H1 (cell line): ENCODE measurements around the gene SPRYD3. TPM values are rescaled to one million over a fixed set of nuclear protein-coding genes. Genes with fewer than 3 reads are reported as not detected.

Experiments used
- ATF2 ChIP-seq: IDR thresholded peaks from 2 replicates; pipeline ENCODE4 v1.6.1; 2012; ENCODE audit warnings: low read length, inconsistent platforms
- BRCA1 ChIP-seq: IDR thresholded peaks from 2 replicates; pipeline ENCODE4 v1.6.1; 2012; ENCODE audit warnings: low read depth, low read length, improper control_type of control experiment
- CEBPB ChIP-seq: IDR thresholded peaks from 2 replicates; pipeline ENCODE4 v1.6.1; 2012; ENCODE audit warnings: low read depth, low read length
- CHD7 ChIP-seq: fragments of 300-600 bp; sonication (generic); IDR thresholded peaks from 2 replicates; pipeline ENCODE4 v1.7.1; 2012; ENCODE audit warnings: low read length, moderate library complexity, mild to moderate bottlenecking, inconsistent platforms; ENCODE audit not compliant: insufficient replicate concordance
- GTF2F1 ChIP-seq: IDR thresholded peaks from 2 replicates; pipeline ENCODE4 v1.6.1; 2012; ENCODE audit warnings: low read depth, low read length, improper control_type of control experiment, borderline replicate concordance
- SAP30 ChIP-seq: fragments of 300-600 bp; sonication (generic); IDR thresholded peaks from 2 replicates; pipeline ENCODE4 v1.7.1; 2012; ENCODE audit warnings: low read length, moderate library complexity, mild to moderate bottlenecking, inconsistent platforms; ENCODE audit not compliant: insufficient read depth, insufficient replicate concordance
- SRF ChIP-seq: IDR thresholded peaks from 2 replicates; pipeline ENCODE4 v1.6.1; 2011; ENCODE audit warnings: mild to moderate bottlenecking, low read depth, low read length, moderate library complexity
- TAF7 ChIP-seq: optimal IDR thresholded peaks from 2 replicates; pipeline ENCODE3; 2011; ENCODE audit warnings: low read depth, mild to moderate bottlenecking, inconsistent platforms, low read length, moderate library complexity, borderline replicate concordance
- polyA plus RNA-seq, 7 experiments: library from polyadenylated mRNA; depleted of rRNA in 3 of 7; stranded (reverse) in 5 of 7; unstranded in 2 of 7; fragments of >200 nt in 5 of 7; fragments of 200-250 nt in 2 of 7; gene quantifications; 1 replicate in 5 of 7; 2 replicates in 1 of 7; 4 replicates in 1 of 7; pipeline versions ENCODE4 v1.2.1 to v1.2.3, GENCODE V29; 2011 to 2013; ENCODE audit warnings: missing spikeins in 2 of 7, mixed read lengths in 2 of 7
- total RNA-seq: library from RNA; stranded (reverse); fragmentation: NEBNext Ultra II Directional; extraction: Animal tissue kit (Norgen Biotek cat#: 25700); gene quantifications from 2 replicates; pipeline ENCODE4 v1.2.1, GENCODE V29; 2021

Gene SPRYD3
- total and polyA plus RNA-seq, 2 of the 8 experiments (the other 6 are each of a cell fraction or from before 2014, with no cell fraction given), result 6.8 to 8.0 TPM

GRCh38 chr12:53078425-53079225, 565 bp downstream of the SPRYD3 start (continued):
- TF ChIP-seq CHD7 (no peak), TAF7 (no peak), BRCA1 (no peak), SRF (no peak), GTF2F1 (no peak), CEBPB (no peak), ATF2 (no peak), SAP30 (peak; percentile 29)
